Loucy (cell line): ENCODE data around the gene BACE1.

ENCODE experiments used
- H2AFZ ChIP-seq: fragments of 200-600 bp; sonication (generic); 2 replicates; pipeline ENCODE4 v1.6.0; 2016; ENCODE audit warnings: antibody characterized with exemption, mild to moderate bottlenecking, low read length, moderate library complexity
- H3F3A ChIP-seq: fragments of 200-600 bp; 2 replicates; pipeline ENCODE4 v1.6.0; 2016; ENCODE audit warnings: antibody characterized with exemption, low read depth, mild to moderate bottlenecking
- H3K27me3 ChIP-seq: fragments of 200-600 bp; sonication (generic); 2 replicates; pipeline ENCODE4 v1.6.1; 2014; ENCODE audit warnings: low read length, mild to moderate bottlenecking; ENCODE audit not compliant: insufficient read depth, poor library complexity, severe bottlenecking
- H3K36me3 ChIP-seq: fragments of 200-600 bp; sonication (generic); 2 replicates; pipeline ENCODE4 v1.6.1; 2016; ENCODE audit warnings: low read length; ENCODE audit not compliant: insufficient read depth
- H3K4me1 ChIP-seq: fragments of 200-600 bp; sonication (generic); 2 replicates; pipeline ENCODE4 v1.5.1; 2014; ENCODE audit warnings: low read length, mild to moderate bottlenecking; ENCODE audit not compliant: insufficient read depth, poor library complexity, severe bottlenecking
- H3K4me2 ChIP-seq: fragments of 200-600 bp; sonication (generic); 2 replicates; pipeline ENCODE4 v1.6.0; 2014; ENCODE audit warnings: antibody characterized with exemption, low read length, low read depth, mild to moderate bottlenecking; ENCODE audit not compliant: poor library complexity, severe bottlenecking
- H3K4me3 ChIP-seq: fragments of 200-600 bp; sonication (generic); 2 replicates; pipeline ENCODE4 v1.5.1; 2014; ENCODE audit warnings: low read length, mild to moderate bottlenecking, mixed read lengths; ENCODE audit not compliant: poor library complexity, severe bottlenecking
- H3K79me2 ChIP-seq: fragments of 200-600 bp; sonication (generic); 2 replicates; pipeline ENCODE4 v1.6.1; 2014; ENCODE audit warnings: low read length; ENCODE audit not compliant: insufficient read depth
- H3K9ac ChIP-seq: fragments of 200-600 bp; sonication (generic); 2 replicates; pipeline ENCODE4 v1.6.0; 2014; ENCODE audit warnings: mild to moderate bottlenecking, low read depth, low read length, moderate library complexity; ENCODE audit not compliant: poor library complexity, severe bottlenecking
- H3K9me2 ChIP-seq: fragments of 200-600 bp; sonication (generic); replicated peaks from 2 replicates; pipeline ENCODE4 v1.6.1; 2016; ENCODE audit warnings: low read depth, low read length, mixed read lengths
- H3K9me3 ChIP-seq: fragments of 200-600 bp; sonication (generic); 2 replicates; pipeline ENCODE4 v1.6.1; 2014; ENCODE audit warnings: mild to moderate bottlenecking, antibody characterized with exemption, low read length, low read depth; ENCODE audit not compliant: insufficient read depth
- H4K20me1 ChIP-seq: fragments of 200-600 bp; sonication (generic); 2 replicates; pipeline ENCODE4 v1.6.0; 2014; ENCODE audit warnings: antibody characterized with exemption, low read length, mild to moderate bottlenecking; ENCODE audit not compliant: insufficient read depth, poor library complexity, severe bottlenecking
- EZH2phosphoT487 ChIP-seq: fragments of 200-600 bp; IDR thresholded peaks from 2 replicates; pipeline ENCODE4 v1.6.1; 2018; ENCODE audit warnings: antibody characterized with exemption, mild to moderate bottlenecking, moderate library complexity, borderline replicate concordance
- TF ChIP-seq, protein P1 (sequence below): fragments of 200-600 bp; sonication (generic); conservative IDR thresholded peaks from 2 replicates; pipeline ENCODE4 v1.5.1; 2014; ENCODE audit warnings: mild to moderate bottlenecking, antibody characterized with exemption, low read length

BACE1 gene

DNA sequence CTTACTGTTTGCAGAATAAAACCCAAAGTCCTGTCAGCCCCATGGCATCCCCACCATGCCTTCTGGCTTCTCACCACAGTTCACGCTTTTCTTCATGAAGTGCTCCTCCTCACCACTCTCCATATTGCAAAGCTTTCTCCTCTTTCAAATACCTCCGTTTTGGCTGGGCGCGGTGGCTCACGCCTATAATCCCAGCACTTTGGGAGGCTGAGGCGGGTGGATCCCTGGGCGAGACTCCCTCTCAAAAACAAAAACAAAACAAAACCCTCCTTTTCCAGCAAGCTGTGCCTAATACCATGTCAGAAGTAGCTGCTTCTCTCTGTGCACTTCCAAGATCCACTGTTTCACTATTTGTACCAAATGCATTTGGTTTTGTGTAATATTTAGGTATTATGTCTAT, 6.7 kb downstream of the BACE1 start:
- Histone ChIP-seq H2AFZ (no peak overlapping the region), H3K4me1 (peaks cover under 1% of the 10 kb centered on the region), H3K9ac (no peak overlapping the region), H3F3A (no peaks in the 10 kb centered on the region), H3K4me3 (no peak overlapping the region), H4K20me1 (no peaks in the 10 kb centered on the region), H3K27me3 (no peaks in the 10 kb centered on the region), H3K4me2 (no peak overlapping the region), H3K36me3 (no peaks in the 10 kb centered on the region), H3K79me2 (no peaks in the 10 kb centered on the region), H3K9me2 (no peaks in the 10 kb centered on the region), H3K9me3 (no peaks in the 10 kb centered on the region)
- no peak for TF ChIP-seq EZH2phosphoT487
- TF ChIP-seq, protein P1, sequence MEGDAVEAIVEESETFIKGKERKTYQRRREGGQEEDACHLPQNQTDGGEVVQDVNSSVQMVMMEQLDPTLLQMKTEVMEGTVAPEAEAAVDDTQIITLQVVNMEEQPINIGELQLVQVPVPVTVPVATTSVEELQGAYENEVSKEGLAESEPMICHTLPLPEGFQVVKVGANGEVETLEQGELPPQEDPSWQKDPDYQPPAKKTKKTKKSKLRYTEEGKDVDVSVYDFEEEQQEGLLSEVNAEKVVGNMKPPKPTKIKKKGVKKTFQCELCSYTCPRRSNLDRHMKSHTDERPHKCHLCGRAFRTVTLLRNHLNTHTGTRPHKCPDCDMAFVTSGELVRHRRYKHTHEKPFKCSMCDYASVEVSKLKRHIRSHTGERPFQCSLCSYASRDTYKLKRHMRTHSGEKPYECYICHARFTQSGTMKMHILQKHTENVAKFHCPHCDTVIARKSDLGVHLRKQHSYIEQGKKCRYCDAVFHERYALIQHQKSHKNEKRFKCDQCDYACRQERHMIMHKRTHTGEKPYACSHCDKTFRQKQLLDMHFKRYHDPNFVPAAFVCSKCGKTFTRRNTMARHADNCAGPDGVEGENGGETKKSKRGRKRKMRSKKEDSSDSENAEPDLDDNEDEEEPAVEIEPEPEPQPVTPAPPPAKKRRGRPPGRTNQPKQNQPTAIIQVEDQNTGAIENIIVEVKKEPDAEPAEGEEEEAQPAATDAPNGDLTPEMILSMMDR, result no peak

DNA sequence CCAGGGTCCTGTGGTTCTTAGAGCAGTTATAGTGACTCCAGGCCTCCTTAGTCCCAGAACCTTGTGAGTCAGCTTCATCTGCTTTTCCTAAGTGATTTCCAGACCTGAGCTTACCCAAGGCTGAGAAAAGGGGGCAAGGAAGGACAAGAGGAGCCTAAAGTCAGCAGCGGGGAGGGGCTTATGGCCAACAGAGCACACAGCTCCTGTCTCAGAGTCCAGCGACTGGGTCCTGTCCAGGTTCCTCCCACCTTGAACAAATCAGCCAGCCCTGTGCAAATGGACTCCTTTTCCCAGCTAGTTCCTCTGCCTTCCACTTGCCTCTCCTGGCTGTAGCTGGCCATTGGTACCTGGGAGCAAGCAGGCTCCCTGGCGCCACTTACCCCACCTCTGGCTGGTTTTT, 10.9 kb downstream of the BACE1 start:
- no peak overlapping the region for H3K4me2 ChIP-seq
- H4K20me1 ChIP-seq, result no peaks in the 10 kb centered on the region
- TF ChIP-seq, protein P1, result no peak
- no peak for TF ChIP-seq EZH2phosphoT487
- H3K79me2 ChIP-seq, result no peaks in the 10 kb centered on the region
- H3K9me2 ChIP-seq, result no peaks in the 10 kb centered on the region
- no peaks in the 10 kb centered on the region for H3K9me3 ChIP-seq
- no peaks in the 10 kb centered on the region for H3K4me1 ChIP-seq
- H3K4me3 ChIP-seq, result no peak overlapping the region
- no peak overlapping the region for H2AFZ ChIP-seq
- no peaks in the 10 kb centered on the region for H3F3A ChIP-seq
- no peaks in the 10 kb centered on the region for H3K27me3 ChIP-seq
- no peaks in the 10 kb centered on the region for H3K36me3 ChIP-seq
- no peak overlapping the region for H3K9ac ChIP-seq

DNA sequence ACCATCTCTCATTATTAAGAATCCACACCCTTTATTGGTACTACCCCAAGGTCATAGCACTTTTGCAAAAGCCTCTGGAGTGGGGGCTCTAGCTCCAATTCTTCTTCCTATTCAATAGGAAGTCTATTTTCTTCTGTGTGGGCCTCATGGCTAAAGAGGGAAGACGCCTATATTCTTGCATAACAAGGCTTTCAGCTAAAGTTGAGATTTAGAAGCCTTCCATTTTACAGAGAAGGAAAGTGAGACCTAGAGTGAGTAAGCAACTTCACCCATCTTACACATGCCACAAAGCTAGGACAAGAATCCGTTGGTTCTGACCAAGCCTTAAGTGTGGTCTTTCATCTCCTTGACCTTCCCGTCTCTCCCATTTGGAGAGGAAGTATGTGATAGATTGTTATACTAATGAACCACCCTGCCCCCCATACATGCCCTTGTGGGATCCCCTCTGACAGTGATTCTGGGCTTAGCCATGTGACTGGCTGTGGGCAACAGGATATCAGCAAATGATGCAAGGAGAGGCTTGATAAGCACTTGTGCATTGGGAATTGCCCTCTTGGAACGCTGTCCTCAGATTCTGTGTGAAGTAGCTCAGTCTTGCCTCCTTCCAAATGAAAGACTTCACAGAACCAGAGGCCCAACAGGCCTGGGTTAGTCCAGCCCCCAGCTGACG, 12.3 kb downstream of the BACE1 start:
- no peaks in the 10 kb centered on the region for H3K36me3 ChIP-seq
- H3K9me2 ChIP-seq, result no peaks in the 10 kb centered on the region
- no peaks in the 10 kb centered on the region for H3F3A ChIP-seq
- no peak for TF ChIP-seq EZH2phosphoT487
- TF ChIP-seq, protein P1, result no peak
- no peak overlapping the region for H2AFZ ChIP-seq
- H3K79me2 ChIP-seq, result no peaks in the 10 kb centered on the region
- no peaks in the 10 kb centered on the region for H3K27me3 ChIP-seq
- H4K20me1 ChIP-seq, result no peaks in the 10 kb centered on the region
- no peaks in the 10 kb centered on the region for H3K9me3 ChIP-seq
- H3K9ac ChIP-seq, result no peak overlapping the region
- no peak overlapping the region for H3K4me3 ChIP-seq
- no peak overlapping the region for H3K4me2 ChIP-seq
- H3K4me1 ChIP-seq, result no peaks in the 10 kb centered on the region
